Measurements from ENCODE around the gene EPHA1. TPM values are rescaled to one million over a fixed set of nuclear protein-coding genes. Genes with fewer than 3 reads are reported as not detected.

Gene EPHA1
- total RNA-seq, 5 donors from 2014 or later (not counting 1 experiment from before 2014, with no cell fraction given), result 23.8 to 49.8 (median 43.5) TPM

- peaks cover 0 to 8% of the 10 kb centered on the region in 2 experiments for H3K4me1 ChIP-seq (ENCODE audit: control insufficient read depth in 1 of 2, extremely low read depth in 1 of 2, insufficient read depth in 2 of 2, low read length in 2 of 2)
- Mint-ChIP-seq H3K4me1 (peaks cover 8 to 18% (median 11%) of the 10 kb centered on the region in 3 donors), H3K27ac (peak overlapping the region; percentile 20 to 58), H3K9me3 (no peaks in the 10 kb centered on the region), H3K27me3 (no peaks in the 10 kb centered on the region), H3K4me3 (no peak overlapping the region), H3K36me3 (peaks cover 19% of the 10 kb centered on the region)
- CTCF ChIA-PET, result no interaction called here
- POLR2A ChIA-PET, result no interaction called here
- H3K36me3 ChIP-seq (ENCODE audit: control insufficient read depth in 2 of 2, extremely low read depth in 1 of 2, insufficient read depth in 1 of 2, low read length in 1 of 2), result peaks cover 36 to 53% of the 10 kb centered on the region in 2 donors
- ATAC-seq (replicated peaks in 1 of 4) (no peak), DNase-seq (no peak)
- no peaks in the 10 kb centered on the region for H3K9me3 ChIP-seq
- H3K4me3 ChIP-seq (ENCODE audit: control insufficient read depth in 1 of 2, extremely low read depth in 1 of 2, low read length in 1 of 2), result no peak overlapping the region
- peaks cover 0 to 2% of the 10 kb centered on the region in 2 experiments for H3K27me3 ChIP-seq (replicated peaks in 1 of 2; ENCODE audit: control insufficient read depth in 2 of 2, extremely low read depth in 1 of 2, insufficient read depth in 2 of 2, low read length in 1 of 2)
- WGBS (ENCODE audit: insufficient coverage), result 67% methylated on average over 3 of the region's 7 CpGs
- no peak overlapping the region for H3K27ac ChIP-seq (ENCODE audit: low read length)
Observed at GRCh38 chr7:143396182-143396581, 12.5 kb downstream of the EPHA1 start.

GRCh38 chr7:143395187-143396149 is 13.2 kb downstream of the EPHA1 start:
- Mint-ChIP-seq H3K27ac (peak overlapping the region; percentile 60), H3K4me1 (peaks cover 8 to 16% (median 11%) of the 10 kb centered on the region in 3 donors), H3K4me3 (no peak overlapping the region), H3K27me3 (no peaks in the 10 kb centered on the region), H3K36me3 (peaks cover 14% of the 10 kb centered on the region), H3K9me3 (no peaks in the 10 kb centered on the region)
- no peaks in the 10 kb centered on the region for H3K9me3 ChIP-seq
- ATAC-seq (replicated peaks in 1 of 4), result no peak
- H3K27ac ChIP-seq (ENCODE audit: low read length), result no peak overlapping the region
- DNase-seq, result no peak
- peaks cover 0 to 2% of the 10 kb centered on the region in 2 experiments for H3K27me3 ChIP-seq (replicated peaks in 1 of 2; ENCODE audit: control insufficient read depth in 2 of 2, extremely low read depth in 1 of 2, insufficient read depth in 2 of 2, low read length in 1 of 2)
- peaks cover 41 to 59% of the 10 kb centered on the region in 2 donors for H3K36me3 ChIP-seq (ENCODE audit: control insufficient read depth in 2 of 2, extremely low read depth in 1 of 2, insufficient read depth in 1 of 2, low read length in 1 of 2)
- whole genome bisulfite sequencing (ENCODE audit: insufficient coverage), result 74% methylated on average over 20 of the region's 21 CpGs
- peaks cover 0 to 8% of the 10 kb centered on the region in 2 experiments for H3K4me1 ChIP-seq (ENCODE audit: control insufficient read depth in 1 of 2, extremely low read depth in 1 of 2, insufficient read depth in 2 of 2, low read length in 2 of 2)
- POLR2A ChIA-PET, result no interaction called here
- H3K4me3 ChIP-seq (ENCODE audit: control insufficient read depth in 1 of 2, extremely low read depth in 1 of 2, low read length in 1 of 2), result no peak overlapping the region
- CTCF ChIA-PET, result no interaction called here

- Histone ChIP-seq H3K4me3 (ENCODE audit: control insufficient read depth in 1 of 2, extremely low read depth in 1 of 2, low read length in 1 of 2) (no peak overlapping the region), H3K36me3 (ENCODE audit: control insufficient read depth in 2 of 2, extremely low read depth in 1 of 2, insufficient read depth in 1 of 2, low read length in 1 of 2) (peaks cover 44 to 63% of the 10 kb centered on the region in 2 donors), H3K27me3 (replicated peaks in 1 of 2; ENCODE audit: control insufficient read depth in 2 of 2, extremely low read depth in 1 of 2, insufficient read depth in 2 of 2, low read length in 1 of 2) (peaks cover 0 to 2% of the 10 kb centered on the region in 2 experiments), H3K9me3 (no peaks in the 10 kb centered on the region), H3K4me1 (ENCODE audit: control insufficient read depth in 1 of 2, extremely low read depth in 1 of 2, insufficient read depth in 2 of 2, low read length in 2 of 2) (peaks cover 0 to 8% of the 10 kb centered on the region in 2 experiments), H3K27ac (ENCODE audit: low read length) (no peak overlapping the region)
- Mint-ChIP-seq H3K4me1 (peaks cover 11 to 21% (median 13%) of the 10 kb centered on the region in 3 donors), H3K9me3 (no peaks in the 10 kb centered on the region), H3K27ac (peak overlapping the region; percentile 60), H3K27me3 (no peaks in the 10 kb centered on the region), H3K36me3 (peaks cover 21% of the 10 kb centered on the region), H3K4me3 (no peak overlapping the region)
- ChIA-PET POLR2A (no interaction called here), CTCF (interaction anchor here in 1 of 2 donors (0.5 to 0.9 kb wide), 2 partner anchors 14 to 22 kb away, joined by 3 to 4 read pairs; no protein-coding TSS in a partner anchor)
- ATAC-seq (replicated peaks in 1 of 4), result no peak
- no peak for DNase-seq
- 79% methylated on average over 4 of the region's 6 CpGs for WGBS (ENCODE audit: insufficient coverage)
Observed at GRCh38 chr7:143394777-143395176, 13.9 kb downstream of the EPHA1 start.

GRCh38 chr7:143394068-143394467 is 14.6 kb downstream of the EPHA1 start:
- Mint-ChIP-seq H3K9me3 (no peaks in the 10 kb centered on the region), H3K4me3 (no peak overlapping the region), H3K4me1 (peaks cover 16 to 28% (median 20%) of the 10 kb centered on the region in 3 donors), H3K27me3 (no peaks in the 10 kb centered on the region), H3K27ac (peak overlapping the region; percentile 18 to 28), H3K36me3 (peaks cover 25% of the 10 kb centered on the region)
- no peak overlapping the region for H3K27ac ChIP-seq (ENCODE audit: low read length)
- DNase-seq, result no peak
- no peak overlapping the region for H3K4me3 ChIP-seq (ENCODE audit: control insufficient read depth in 1 of 2, extremely low read depth in 1 of 2, low read length in 1 of 2)
- H3K27me3 ChIP-seq (replicated peaks in 1 of 2; ENCODE audit: control insufficient read depth in 2 of 2, extremely low read depth in 1 of 2, insufficient read depth in 2 of 2, low read length in 1 of 2), result peaks cover 0 to 2% of the 10 kb centered on the region in 2 experiments
- WGBS (ENCODE audit: insufficient coverage), result 100% methylated on average over 1 of the region's 6 CpGs
- ChIA-PET CTCF (interaction anchor here (0.9 to 1.2 kb wide), 2 partner anchors 8 to 14 kb away, joined by 3 read pairs; no protein-coding TSS in a partner anchor), POLR2A (no interaction called here)
- no peaks in the 10 kb centered on the region for H3K9me3 ChIP-seq
- ATAC-seq (replicated peaks in 1 of 4), result no peak
- peaks cover 44 to 65% of the 10 kb centered on the region in 2 donors for H3K36me3 ChIP-seq (ENCODE audit: control insufficient read depth in 2 of 2, extremely low read depth in 1 of 2, insufficient read depth in 1 of 2, low read length in 1 of 2)
- H3K4me1 ChIP-seq (ENCODE audit: control insufficient read depth in 1 of 2, extremely low read depth in 1 of 2, insufficient read depth in 2 of 2, low read length in 2 of 2), result peaks cover 0 to 10% of the 10 kb centered on the region in 2 experiments

GRCh38 chr7:143393267-143394041 is 15.2 kb downstream of the EPHA1 start:
- H3K27ac ChIP-seq (ENCODE audit: low read length), result no peak overlapping the region
- no peaks in the 10 kb centered on the region for H3K27me3 Mint-ChIP-seq
- H3K4me3 ChIP-seq (ENCODE audit: control insufficient read depth in 1 of 2, extremely low read depth in 1 of 2, low read length in 1 of 2), result no peak overlapping the region
- peak overlapping the region; percentile 23 to 28 for H3K27ac Mint-ChIP-seq
- H3K36me3 Mint-ChIP-seq, result peaks cover 27% of the 10 kb centered on the region
- WGBS (ENCODE audit: insufficient coverage), result 94% methylated on average over 7 of the region's 14 CpGs
- peaks cover 41 to 69% of the 10 kb centered on the region in 2 donors for H3K36me3 ChIP-seq (ENCODE audit: control insufficient read depth in 2 of 2, extremely low read depth in 1 of 2, insufficient read depth in 1 of 2, low read length in 1 of 2)
- ChIA-PET POLR2A (no interaction called here), CTCF (interaction anchor here in 1 of 2 donors (1.2 kb wide), 1 partner anchor 9 kb away, joined by 3 read pairs; no protein-coding TSS in a partner anchor)
- no peak for ATAC-seq (replicated peaks in 1 of 4)
- H3K4me3 Mint-ChIP-seq, result no peak overlapping the region
- no peaks in the 10 kb centered on the region for H3K9me3 Mint-ChIP-seq
- H3K4me1 Mint-ChIP-seq, result peaks cover 17 to 29% (median 22%) of the 10 kb centered on the region in 3 donors
- peaks cover 0 to 16% of the 10 kb centered on the region in 2 experiments for H3K4me1 ChIP-seq (ENCODE audit: control insufficient read depth in 1 of 2, extremely low read depth in 1 of 2, insufficient read depth in 2 of 2, low read length in 2 of 2)
- no peak for DNase-seq
- no peaks in the 10 kb centered on the region for H3K9me3 ChIP-seq
- peaks cover 0 to under 1% of the 10 kb centered on the region in 2 experiments for H3K27me3 ChIP-seq (replicated peaks in 1 of 2; ENCODE audit: control insufficient read depth in 2 of 2, extremely low read depth in 1 of 2, insufficient read depth in 2 of 2, low read length in 1 of 2)

- peaks cover 26% of the 10 kb centered on the region for H3K36me3 Mint-ChIP-seq
Observed at GRCh38 chr7:143392875-143393266, 15.8 kb downstream of the EPHA1 start.

More at GRCh38 chr7:143392875-143393266, 15.8 kb downstream of the EPHA1 start:
- no peak overlapping the region for H3K27ac ChIP-seq (ENCODE audit: low read length)
- ATAC-seq (replicated peaks in 1 of 4) (no peak), DNase-seq (no peak)
- 98% methylated on average over 6 of the region's 6 CpGs for WGBS (ENCODE audit: insufficient coverage)
- peaks cover 18 to 29% (median 24%) of the 10 kb centered on the region in 3 donors for H3K4me1 Mint-ChIP-seq
- ChIA-PET POLR2A (no interaction called here), CTCF (interaction anchor here (0.6 to 1.2 kb wide), 4 partner anchors 9 to 468 kb away, joined by 3 to 5 read pairs (median 4); no protein-coding TSS in a partner anchor)
- no peaks in the 10 kb centered on the region for H3K27me3 Mint-ChIP-seq
- H3K4me3 Mint-ChIP-seq, result no peak overlapping the region
- H3K27me3 ChIP-seq (replicated peaks in 1 of 2; ENCODE audit: control insufficient read depth in 2 of 2, extremely low read depth in 1 of 2, insufficient read depth in 2 of 2, low read length in 1 of 2), result no peaks in the 10 kb centered on the region
- no peak overlapping the region for H3K4me3 ChIP-seq (ENCODE audit: control insufficient read depth in 1 of 2, extremely low read depth in 1 of 2, low read length in 1 of 2)
- peaks cover 0 to 19% of the 10 kb centered on the region in 2 experiments for H3K4me1 ChIP-seq (ENCODE audit: control insufficient read depth in 1 of 2, extremely low read depth in 1 of 2, insufficient read depth in 2 of 2, low read length in 2 of 2)
- H3K9me3 ChIP-seq, result no peaks in the 10 kb centered on the region
- H3K36me3 ChIP-seq (ENCODE audit: control insufficient read depth in 2 of 2, extremely low read depth in 1 of 2, insufficient read depth in 1 of 2, low read length in 1 of 2), result peaks cover 39 to 69% of the 10 kb centered on the region in 2 donors
- no peaks in the 10 kb centered on the region for H3K9me3 Mint-ChIP-seq
- H3K27ac Mint-ChIP-seq, result peak overlapping the region in 1 of 2 donors; percentile 23

Measured in T-cell (primary cell).